ENCODE data around the gene CAMK4.
A peak's percentile ranks its signal among the peaks of the same experiment; 100 is the strongest.

Gene CAMK4

GRCh38 chr5:111223787-111224560 is at the start of gene CAMK4:
CAMK4 (plus strand) TSS chr5:111224384; CDS start chr5:111224484, 100 bp downstream.
- peak; percentile 71 for DNase-seq

GRCh38 chr5:111183064-111183463 is 41.1 kb upstream of the CAMK4 start:
- no peak for DNase-seq

GRCh38 chr5:111187079-111187478 is 37.1 kb upstream of the CAMK4 start:
- DNase-seq: no peak

GRCh38 chr5:111194053-111194452 is 30.1 kb upstream of the CAMK4 start:
- no peak for DNase-seq

GRCh38 chr5:111194925-111195324 is 29.3 kb upstream of the CAMK4 start:
- no peak for DNase-seq

- no peak for DNase-seq
These were observed 26.7 kb upstream of the CAMK4 start for GRCh38 chr5:111197523-111197922.

GRCh38 chr5:111198281-111198966 is 25.8 kb upstream of the CAMK4 start:
- DNase-seq: no peak

- DNase-seq: no peak
These were observed 23.4 kb upstream of the CAMK4 start for GRCh38 chr5:111200828-111201227.

GRCh38 chr5:111201705-111202104 is 22.5 kb upstream of the CAMK4 start:
- DNase-seq: no peak

GRCh38 chr5:111211341-111211740 is 12.8 kb upstream of the CAMK4 start:
- DNase-seq: no peak

- no peak for DNase-seq
These were observed 10.0 kb upstream of the CAMK4 start for GRCh38 chr5:111214052-111214742.

GRCh38 chr5:111215971-111216370 is 8.2 kb upstream of the CAMK4 start:
- no peak for DNase-seq

- no peak for DNase-seq
These were observed 3.0 kb upstream of the CAMK4 start for GRCh38 chr5:111221139-111221538.

- DNase-seq: no peak
These were observed 940 bp upstream of the CAMK4 start for GRCh38 chr5:111223101-111223786.

GRCh38 chr5:111224561-111225345 is 569 bp downstream of the CAMK4 start:
- no peak for DNase-seq

- no peak for DNase-seq
These were observed 1.7 kb downstream of the CAMK4 start for GRCh38 chr5:111225926-111226325.

GRCh38 chr5:111226556-111226955 is 2.4 kb downstream of the CAMK4 start:
- DNase-seq: no peak

- DNase-seq: no peak
These were observed 3.1 kb downstream of the CAMK4 start for GRCh38 chr5:111227226-111227782.

GRCh38 chr5:111227801-111228200 is 3.6 kb downstream of the CAMK4 start:
- DNase-seq: no peak

- no peak for DNase-seq
These were observed 4.5 kb downstream of the CAMK4 start for GRCh38 chr5:111228520-111229220.

- DNase-seq: no peak
These were observed 5.1 kb downstream of the CAMK4 start for GRCh38 chr5:111229221-111229835.

Measured in activated CD4-positive, alpha-beta T cell treated with anti-CD3 and anti-CD28 coated beads for 1 hour (primary cell).